ENCODE measurements around the gene MAST4.

MAST4 gene

GRCh38 chr5:66603881-66604280, 7.7 kb downstream of the MAST4 start:
- no peak for DNase-seq (ENCODE audit: low spot score)

- DNase-seq (ENCODE audit: low spot score), result no peak
Measured at GRCh38 chr5:66606713-66607112, 10.5 kb downstream of the MAST4 start.

- no peak for DNase-seq (ENCODE audit: low spot score)
Measured at GRCh38 chr5:66608501-66608900, 12.3 kb downstream of the MAST4 start.

DNA sequence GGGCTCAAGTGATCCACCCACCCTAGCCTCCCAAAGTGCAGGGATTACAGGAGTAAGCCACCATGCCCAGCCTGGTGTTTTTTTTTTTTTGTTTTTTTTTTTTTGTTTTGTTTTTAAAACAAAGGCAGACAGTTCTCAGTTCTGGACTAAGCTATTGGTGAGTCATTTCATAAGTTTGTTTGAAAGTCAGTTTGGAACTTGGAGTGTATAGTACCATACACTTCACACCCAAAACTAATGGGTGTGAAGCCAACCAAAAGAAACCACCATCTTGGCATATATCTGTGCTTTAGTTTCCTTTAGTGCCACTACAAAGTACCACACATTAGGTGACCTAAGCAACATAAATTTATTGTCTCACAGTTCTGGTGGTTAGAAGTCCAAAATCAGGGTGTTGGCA, 13.4 kb downstream of the MAST4 start:
- no peak for DNase-seq (ENCODE audit: low spot score)

DNA sequence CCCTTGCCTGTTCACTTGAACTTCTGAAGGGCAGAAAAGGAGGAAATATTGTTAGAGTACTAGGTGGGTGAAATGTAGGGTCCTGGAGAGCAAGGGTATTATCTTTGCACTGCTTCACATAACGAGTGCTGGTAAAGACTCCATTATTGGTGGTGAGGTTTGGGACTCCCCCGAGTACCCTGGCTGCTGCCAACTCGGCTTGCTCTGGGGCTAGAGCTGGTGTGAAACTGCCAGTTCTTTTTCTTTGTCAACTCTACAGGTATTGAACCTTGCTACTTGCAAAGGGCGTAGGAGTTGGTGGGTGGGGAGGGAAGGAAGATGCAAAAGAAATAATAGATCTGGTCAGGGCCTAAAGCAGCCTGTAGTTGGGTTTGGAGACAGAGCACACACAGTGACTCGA, 16.0 kb downstream of the MAST4 start:
- no peak for DNase-seq (ENCODE audit: low spot score)

DNA sequence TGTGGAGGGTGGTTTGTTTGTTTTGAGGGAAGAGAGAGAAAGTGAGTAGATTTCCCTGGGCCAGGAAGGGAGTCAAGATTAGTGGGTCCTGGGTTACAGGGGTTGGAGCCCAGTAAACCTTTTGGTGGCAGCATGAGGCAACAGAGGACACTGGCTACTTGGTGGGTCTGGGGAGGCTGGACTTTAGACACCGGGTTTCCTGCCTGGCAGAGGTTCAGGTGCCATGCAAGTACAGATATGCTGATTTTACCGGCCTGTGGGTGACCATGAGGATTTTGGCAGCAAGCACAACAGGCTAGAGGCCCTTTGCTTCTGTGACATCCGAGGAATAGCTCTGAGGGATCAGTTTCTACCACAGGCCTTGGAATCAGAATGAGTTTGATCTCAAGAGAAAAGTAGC, 18.9 kb downstream of the MAST4 start:
- no peak for DNase-seq (ENCODE audit: low spot score)

- DNase-seq (ENCODE audit: low spot score), result no peak
Measured at GRCh38 chr5:66615894-66616293, 19.7 kb downstream of the MAST4 start.

DNA sequence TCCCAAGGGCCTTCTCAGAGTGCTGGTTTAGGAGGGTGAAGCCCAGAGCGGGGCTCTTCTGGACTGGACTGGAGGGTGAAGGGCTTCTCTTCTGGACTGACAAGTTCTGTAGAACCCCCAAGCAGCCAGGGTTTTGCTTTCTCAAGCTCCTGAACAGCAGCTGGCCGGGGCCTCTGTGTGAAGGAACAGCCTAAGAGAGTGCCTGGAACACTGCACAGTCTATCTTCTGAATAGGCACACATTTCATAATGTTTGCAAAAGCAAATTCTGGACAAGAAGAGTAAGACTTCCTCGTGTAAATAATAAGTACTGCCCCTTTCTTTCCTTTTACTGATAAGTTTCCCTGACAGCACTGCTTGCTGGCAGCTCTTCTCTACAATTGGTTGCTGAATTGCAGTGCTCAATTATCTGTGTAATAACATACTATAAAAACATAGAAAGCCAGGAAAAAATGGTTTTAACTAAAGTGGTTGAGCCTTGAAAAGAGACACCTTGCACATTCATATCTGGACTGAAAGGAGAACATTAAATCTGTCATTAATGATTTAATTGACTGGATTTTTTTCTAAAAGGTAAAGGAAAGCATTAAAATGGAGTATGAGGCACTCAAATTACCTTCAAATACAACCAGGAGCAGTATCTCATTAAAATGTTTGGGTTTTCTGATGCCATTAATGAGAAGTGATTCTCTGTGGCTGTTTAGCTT, 20.5 kb downstream of the MAST4 start:
- DNase-seq (ENCODE audit: low spot score), result no peak

DNA sequence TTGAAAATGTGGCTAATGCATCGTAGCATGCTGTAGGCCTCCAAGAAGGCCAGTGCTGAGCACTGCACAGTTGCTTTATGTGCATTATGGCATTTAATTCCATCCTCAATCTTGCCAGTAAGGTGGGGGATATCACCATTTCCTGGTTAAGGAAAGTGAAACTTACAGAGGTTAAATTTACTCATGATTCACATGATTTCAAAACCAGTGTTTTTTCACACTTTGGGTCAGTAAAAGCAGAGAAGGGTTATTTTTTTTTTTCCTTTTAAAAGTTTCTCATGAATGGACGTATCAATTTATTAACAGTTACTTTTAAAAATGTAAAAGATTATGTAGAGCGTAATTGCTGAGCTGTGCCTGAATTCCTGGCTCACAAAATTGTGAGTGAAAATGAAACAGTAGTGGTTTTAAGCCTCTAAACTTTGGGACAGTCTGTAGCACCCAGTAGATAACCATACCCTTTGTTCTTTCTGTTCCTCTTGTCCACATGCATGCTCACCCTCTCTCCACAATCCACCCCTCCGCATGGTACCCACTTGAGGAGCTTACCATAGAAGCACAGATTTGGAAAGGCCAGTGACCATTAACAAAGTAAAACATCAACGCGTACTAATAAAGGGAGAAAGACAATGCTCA, 21.2 kb downstream of the MAST4 start:
- DNase-seq (ENCODE audit: low spot score), result no peak

DNA sequence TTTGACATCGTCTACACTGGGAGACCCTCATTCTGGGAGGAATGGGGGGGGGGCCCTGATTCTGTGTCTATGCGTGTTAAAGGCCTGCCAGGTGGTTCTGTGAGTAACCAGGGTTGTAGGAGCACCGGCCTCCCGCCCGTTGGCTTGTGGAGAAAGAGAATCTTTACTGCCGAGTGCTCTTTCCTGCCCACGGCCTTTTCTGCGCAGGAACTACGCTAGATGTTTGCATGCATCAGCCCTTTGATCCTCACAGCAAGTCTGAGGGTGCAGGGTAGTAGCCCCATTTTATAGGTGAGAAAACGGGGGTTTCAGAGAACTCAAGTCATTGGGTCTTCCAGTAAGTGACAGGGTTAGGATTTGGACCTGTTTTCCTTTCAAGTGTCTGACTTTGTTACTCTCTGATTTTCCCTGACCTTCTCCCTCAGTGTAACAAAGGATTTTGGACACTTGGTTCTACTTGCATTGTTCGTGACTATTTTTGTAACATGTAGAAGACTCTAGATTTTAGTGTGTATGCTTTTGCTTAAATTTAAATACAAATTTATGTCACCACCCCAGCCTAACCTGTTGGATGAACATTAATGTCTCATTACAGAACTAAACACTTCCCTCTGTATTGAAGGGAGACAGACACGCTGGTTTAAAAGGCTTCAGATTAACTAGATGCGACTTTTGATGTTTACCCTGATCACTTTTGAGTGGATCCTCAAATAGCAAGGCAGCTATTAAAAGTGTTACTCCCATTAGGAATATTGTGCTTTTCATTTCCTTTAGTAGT, 22.0 kb downstream of the MAST4 start:
- no peak for DNase-seq (ENCODE audit: low spot score)

DNA sequence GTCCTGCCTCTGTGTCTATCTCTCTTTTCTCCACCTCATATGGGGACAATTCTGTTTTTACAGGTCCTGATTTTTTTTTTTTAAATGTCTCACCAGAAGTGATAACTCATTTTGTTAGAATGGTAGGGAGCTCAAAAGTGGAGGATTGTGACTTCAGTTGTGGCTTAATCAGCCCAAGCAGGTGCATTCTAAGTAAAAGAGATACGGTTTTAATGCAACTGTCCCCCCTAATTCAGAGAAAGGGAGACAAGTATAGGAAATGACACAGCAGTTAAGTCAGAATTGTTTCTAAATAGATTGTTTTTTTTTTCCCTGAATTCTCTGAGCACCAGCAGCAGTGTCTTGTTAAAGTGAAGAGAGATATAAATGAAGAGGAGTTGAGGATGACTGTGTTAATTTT, 24.5 kb downstream of the MAST4 start:
- DNase-seq (ENCODE audit: low spot score), result no peak

DNA sequence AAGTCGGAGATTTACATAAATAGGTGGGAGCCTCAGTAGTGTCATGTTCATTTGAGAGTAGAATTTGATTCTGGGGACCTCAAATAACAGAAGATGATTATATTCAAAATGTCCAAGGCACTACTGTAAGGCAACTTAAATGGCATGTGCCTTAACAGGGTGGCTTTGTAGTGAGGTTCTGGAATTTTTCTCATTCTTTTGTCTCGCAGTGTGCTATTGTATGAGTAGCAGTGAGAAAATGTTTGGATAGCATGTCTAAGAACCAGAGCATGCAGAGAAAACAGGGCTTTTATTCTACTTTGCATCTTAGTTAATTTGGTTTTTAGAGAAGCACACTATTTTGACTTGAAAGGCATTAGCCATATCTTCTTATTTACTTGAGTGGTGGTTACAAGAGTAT, 25.0 kb downstream of the MAST4 start:
- DNase-seq (ENCODE audit: low spot score), result no peak

GRCh38 chr5:66621736-66622135, 25.5 kb downstream of the MAST4 start:
- no peak for DNase-seq (ENCODE audit: low spot score)

DNA sequence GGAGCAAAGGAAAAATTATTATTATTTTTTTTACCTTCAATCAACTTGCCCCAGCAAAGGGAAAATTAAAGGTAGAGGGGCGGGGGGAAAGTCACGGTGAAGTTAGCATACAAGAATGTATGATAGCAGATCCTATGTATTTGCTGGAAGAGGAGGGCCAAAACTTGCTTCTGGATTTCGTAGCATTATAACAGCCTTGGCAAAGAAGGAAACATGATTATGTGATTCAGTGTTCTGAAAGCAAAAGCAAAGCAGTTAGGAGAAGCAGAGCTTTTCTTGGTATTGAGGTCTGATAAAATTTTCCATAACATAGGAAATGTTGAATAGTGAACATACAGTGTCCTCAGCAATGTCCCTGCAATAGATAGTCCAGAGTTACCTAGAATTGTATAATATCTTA, 32.4 kb downstream of the MAST4 start:
- no peak for DNase-seq (ENCODE audit: low spot score)

DNA sequence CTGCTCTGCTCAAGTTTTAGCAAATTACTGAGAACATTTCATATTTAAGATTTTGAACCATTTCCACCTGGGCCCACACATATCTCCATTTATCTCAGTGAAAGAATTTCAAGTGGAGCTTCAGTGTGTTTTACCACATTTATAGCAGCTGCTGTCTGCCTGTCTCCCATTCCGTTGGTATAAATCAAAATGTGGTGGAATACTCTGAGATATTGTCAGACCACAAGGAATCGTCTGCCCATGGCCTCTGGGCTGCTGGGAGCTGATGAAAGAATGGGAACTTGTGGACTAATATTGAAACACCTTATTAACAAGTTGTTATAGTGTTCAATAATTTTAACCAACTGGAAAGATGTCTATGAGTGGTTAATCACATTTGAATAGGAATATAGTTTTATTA, 33.3 kb downstream of the MAST4 start:
- DNase-seq (ENCODE audit: low spot score), result no peak

GRCh38 chr5:66633754-66634153, 37.6 kb downstream of the MAST4 start:
- no peak for DNase-seq (ENCODE audit: low spot score)

DNA sequence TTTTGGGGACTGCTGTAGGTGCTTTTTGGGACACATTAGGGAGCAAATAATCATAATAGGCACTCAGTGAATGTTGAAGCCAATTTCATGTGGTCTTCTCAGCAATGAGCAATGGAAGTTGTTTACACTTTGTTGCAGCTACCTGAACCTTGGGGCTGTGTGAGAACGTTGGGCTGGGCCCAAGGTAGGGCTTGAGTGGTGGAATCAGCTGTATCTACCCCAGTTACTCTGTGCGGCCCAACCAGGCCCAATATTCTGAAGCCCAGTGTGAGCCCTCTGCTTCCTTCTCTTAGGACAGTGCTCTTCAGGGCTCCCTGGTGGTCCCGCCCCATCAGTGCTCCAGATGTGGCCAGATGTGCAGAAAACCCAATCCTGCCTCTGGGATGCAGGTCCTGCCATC, 38.4 kb downstream of the MAST4 start:
- DNase-seq (ENCODE audit: low spot score), result no peak

- DNase-seq (ENCODE audit: low spot score), result no peak
Measured at GRCh38 chr5:66637994-66638393, 41.8 kb downstream of the MAST4 start.

- DNase-seq (ENCODE audit: low spot score), result no peak
Measured at GRCh38 chr5:66639037-66639436, 42.8 kb downstream of the MAST4 start.

DNA sequence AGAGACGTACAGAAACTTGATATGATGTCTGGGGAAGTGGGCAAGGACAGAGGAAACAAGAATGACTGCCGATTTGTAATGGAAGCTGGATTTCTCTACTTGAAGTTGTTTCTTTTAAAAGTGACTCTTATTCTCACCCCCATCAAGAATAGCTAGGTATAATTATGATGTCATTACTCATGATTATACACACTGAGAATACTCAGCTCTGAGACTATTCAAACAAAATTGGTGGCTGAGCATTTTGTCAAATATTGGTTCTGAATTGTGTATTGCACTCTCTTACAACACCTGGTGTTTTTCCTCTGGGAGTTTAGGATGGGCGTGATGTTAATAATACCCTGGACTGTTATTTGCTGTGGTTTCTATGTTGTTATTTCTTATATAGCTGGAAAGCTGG, 46.3 kb downstream of the MAST4 start:
- no peak for DNase-seq (ENCODE audit: low spot score)

- no peak for DNase-seq (ENCODE audit: low spot score)
Measured at GRCh38 chr5:66643387-66643786, 47.2 kb downstream of the MAST4 start.

GRCh38 chr5:66644111-66644510, 47.9 kb downstream of the MAST4 start:
- DNase-seq (ENCODE audit: low spot score), result no peak

- no peak for DNase-seq (ENCODE audit: low spot score)
Measured at GRCh38 chr5:66645039-66645438, 48.8 kb downstream of the MAST4 start.

Data from Ammon's horn (tissue), 1 donor.